Measurements from ENCODE around the gene SLCO2A1. TPM values are rescaled to one million over a fixed set of nuclear protein-coding genes. Genes with fewer than 3 reads are reported as not detected.

The SLCO2A1 gene
- total and polyA plus RNA-seq, 2 of the 4 experiments (the other 2 are of a cell fraction): under 0.01 to 1.5 TPM

- H4K5ac ChIP-seq (ENCODE audit: low read depth, low read length): no peak overlapping the region
- POLR2A ChIA-PET (ENCODE audit: unreplicated experiment): no interaction called here
- no peak for TF ChIP-seq SMC3 (IDR thresholded peaks at IDR 0.05; ENCODE audit: low read depth, low read length)
- TF ChIP-seq CHD1 (IDR thresholded peaks at IDR 0.05; ENCODE audit: low read depth, low read length): no peak
- TF ChIP-seq RAD21 (IDR thresholded peaks at IDR 0.05; ENCODE audit: low read length): no peak
- no peak for TF ChIP-seq ELK1 (IDR thresholded peaks at IDR 0.05; ENCODE audit: borderline replicate concordance, low read depth, low read length)
- TF ChIP-seq POLR2A (IDR thresholded peaks at IDR 0.05; ENCODE audit: low read depth, low read length): no peak
- no peak for TF ChIP-seq MAZ (IDR thresholded peaks at IDR 0.05; ENCODE audit: borderline replicate concordance, low read depth, low read length)
- TF ChIP-seq RCOR1 (IDR thresholded peaks at IDR 0.05; ENCODE audit: insufficient replicate concordance, low read length): no peak
- no peak for TF ChIP-seq MAFK (IDR thresholded peaks at IDR 0.05; ENCODE audit: low read depth, low read length)
- no peak for TF ChIP-seq CEBPB (IDR thresholded peaks at IDR 0.05; ENCODE audit: low read depth, low read length)
- no peak for TF ChIP-seq USF2 (IDR thresholded peaks at IDR 0.05; ENCODE audit: low read depth, low read length)
- no peak for TF ChIP-seq MXI1 (IDR thresholded peaks at IDR 0.05; ENCODE audit: borderline replicate concordance, low read depth, low read length)
- TF ChIP-seq BHLHE40 (IDR thresholded peaks at IDR 0.05; ENCODE audit: low read depth, low read length): no peak
- no peak for TF ChIP-seq CTCF (conservative IDR thresholded peaks at IDR 0.05; ENCODE audit: low read depth, low read length)
- no peak for TF ChIP-seq FOS (IDR thresholded peaks at IDR 0.05; ENCODE audit: low read depth, low read length)
- TF ChIP-seq RFX5 (IDR thresholded peaks at IDR 0.05; ENCODE audit: low read depth, low read length): no peak
Observed at GRCh38 chr3:133970916-133971315, 58.8 kb downstream of the SLCO2A1 start.

More at GRCh38 chr3:133970916-133971315, 58.8 kb downstream of the SLCO2A1 start:
- Histone ChIP-seq H2AFZ (replicated peaks; ENCODE audit: low read length, poor library complexity) (no peak overlapping the region), H3K4ac (ENCODE audit: low read depth, low read length) (no peak overlapping the region), H3K18ac (ENCODE audit: low read depth, low read length) (no peak overlapping the region), H3K9me1 (ENCODE audit: insufficient read depth, low read length) (no peaks in the 10 kb centered on the region), H2BK5ac (ENCODE audit: low read depth, low read length, poor library complexity, severe bottlenecking) (no peak overlapping the region), H2BK120ac (ENCODE audit: low read depth, low read length) (no peak overlapping the region), H3K27ac (ENCODE audit: insufficient read depth, low read length) (no peak overlapping the region), H3K79me1 (ENCODE audit: low read depth in 1 of 2, low read length in 2 of 2) (no peaks in the 10 kb centered on the region), H2AK9ac (replicated peaks; ENCODE audit: low read depth, low read length, poor library complexity) (no peak overlapping the region), H3K4me1 (ENCODE audit: control insufficient read depth, insufficient read depth, low read length) (no peaks in the 10 kb centered on the region), H4K91ac (ENCODE audit: insufficient read depth, low read depth, low read length) (no peak overlapping the region), H2BK20ac (ENCODE audit: low read depth, low read length) (no peak overlapping the region), H3K9me3 (ENCODE audit: control insufficient read depth, insufficient read depth, low read length) (no peaks in the 10 kb centered on the region), H2BK15ac (ENCODE audit: low read depth, low read length) (no peak overlapping the region), H2AK5ac (ENCODE audit: low read depth, low read length) (no peak overlapping the region), H4K20me1 (ENCODE audit: insufficient read depth, low read length) (no peaks in the 10 kb centered on the region), H3K4me2 (ENCODE audit: low read depth, low read length) (no peak overlapping the region), H3K4me3 (ENCODE audit: insufficient read depth, low read depth, low read length) (no peak overlapping the region), H3K36me3 (ENCODE audit: control insufficient read depth, insufficient read depth, low read length) (no peaks in the 10 kb centered on the region), H3K14ac (replicated peaks; ENCODE audit: low read depth, low read length) (no peak overlapping the region), H3K56ac (ENCODE audit: extremely low read depth, insufficient read depth, low read length) (no peak overlapping the region), H4K8ac (ENCODE audit: low read depth in 2 of 2, low read length in 2 of 2) (no peak overlapping the region), H3K27me3 (ENCODE audit: control insufficient read depth, insufficient read depth, low read length) (peaks cover 4% of the 10 kb centered on the region; the same call in 1 of the 2 replicates), H3K9ac (ENCODE audit: low read depth, low read length) (no peak overlapping the region), H3K23ac (ENCODE audit: low read depth, low read length) (no peak overlapping the region)
- WGBS, 2 experiments (ENCODE audit: extremely low coverage in 2 of 2, insufficient read length in 1 of 2): 80% methylated on average over 3 of the region's 6 CpGs; no CpG with 5 or more reads in 1 of the 2 experiments
- in situ Hi-C loops (cut with MboI; ENCODE audit: low sequenced_read_pairs): no loop called here
- no TSS peak for BruUV-seq (replicated peaks)
- ATAC-seq (ENCODE audit: low read depth) (no peak), DNase-seq (no peak)
- intact Hi-C loops (cut with micrococcal nuclease): no loop called here
- dilution Hi-C loops (cut with HindIII; ENCODE audit: low sequenced_read_pairs, unreplicated experiment): no loop called here
- CTCF ChIA-PET: no interaction called here
